Smooth muscle cell (in vitro differentiated cells): ENCODE results near the gene GUCD1. TPM values are rescaled to one million over a fixed set of nuclear protein-coding genes. Genes with fewer than 3 reads are reported as not detected.

Experiments used
- DNase-seq: peaks from one replicate; lab custom pipeline; 2025; ENCODE audit not compliant: unreplicated experiment; lab: John Stamatoyannopoulos, UW
- H2AFZ ChIP-seq: fragments of 200-600 bp; sonication (generic); 2 replicates; pipeline ENCODE4 v1.6.0; 2016; ENCODE audit warnings: antibody characterized with exemption, low read depth, mild to moderate bottlenecking
- H3F3A ChIP-seq: fragments of 200-600 bp; sonication (generic); 2 replicates; pipeline ENCODE4 v1.6.0; 2017; ENCODE audit warnings: antibody characterized with exemption, low read depth
- H3K27ac ChIP-seq: fragments of 200-600 bp; sonication (generic); 2 replicates; pipeline ENCODE4 v1.5.1; 2016; ENCODE audit warnings: low read depth, mild to moderate bottlenecking
- H3K27me3 ChIP-seq: fragments of 200-600 bp; sonication (generic); 2 replicates; pipeline ENCODE4 v1.6.1; 2016; ENCODE audit warnings: low read depth, mild to moderate bottlenecking
- H3K36me3 ChIP-seq: fragments of 200-600 bp; sonication (generic); 2 replicates; pipeline ENCODE4 v1.5.1; 2016; ENCODE audit warnings: low read depth
- H3K4me1 ChIP-seq: fragments of 200-600 bp; sonication (generic); 2 replicates; pipeline ENCODE4 v1.5.1; 2016; ENCODE audit warnings: low read depth
- H3K4me2 ChIP-seq: fragments of 200-600 bp; sonication (generic); 2 replicates; pipeline ENCODE4 v1.6.0; 2016; ENCODE audit warnings: mild to moderate bottlenecking
- H3K4me3 ChIP-seq: fragments of 200-600 bp; sonication (generic); 2 replicates; pipeline ENCODE4 v1.5.1; 2016; ENCODE audit warnings: mild to moderate bottlenecking
- H3K79me2 ChIP-seq: fragments of 200-600 bp; sonication (generic); 2 replicates; pipeline ENCODE4 v1.6.0; 2016; ENCODE audit warnings: low read depth, mild to moderate bottlenecking
- H3K9ac ChIP-seq: fragments of 200-600 bp; sonication (generic); 2 replicates; pipeline ENCODE4 v1.6.0; 2016; ENCODE audit warnings: low read depth
- H3K9me3 ChIP-seq: fragments of 200-600 bp; sonication (generic); replicated peaks from 2 replicates; pipeline ENCODE4 v1.5.1; 2016; ENCODE audit warnings: low read depth
- H4K20me1 ChIP-seq: fragments of 200-600 bp; sonication (generic); 2 replicates; pipeline ENCODE4 v1.6.0; 2016; ENCODE audit warnings: low read depth
- CTCF ChIP-seq: fragments of 200-600 bp; sonication (generic); IDR thresholded peaks from 2 replicates; pipeline ENCODE4 v1.5.1; 2017; ENCODE audit warnings: borderline replicate concordance, mild to moderate bottlenecking, antibody characterized with exemption; ENCODE audit not compliant: insufficient read depth, poor library complexity, severe bottlenecking
- WGBS: methylation state at CpG from one replicate; pipeline ENCODE4 v1.1.7; 2016; ENCODE audit warnings: low lambda C conversion rate; 5-methylcytosine and 5-hydroxymethylcytosine counted together
- polyA plus RNA-seq: library from polyadenylated mRNA; unstranded; fragments of >200 nt; fragmentation: Nextera tagmentation; extraction: Ambion mirVana; gene quantifications from 2 replicates; pipeline ENCODE4 v1.2.1, GENCODE V29; 2016
- total RNA-seq: library from RNA; depleted of rRNA; stranded (reverse); fragments of >200 nt; gene quantifications from 2 replicates; pipeline ENCODE4 v1.2.3, GENCODE V29; 2014

Gene GUCD1
- total and polyA plus RNA-seq, 2 experiments from 2014 or later = 54.3 to 56.0 TPM

- DNase-seq = no peak
- H3K9me3 ChIP-seq = no peaks in the 10 kb centered on the region
- TF ChIP-seq CTCF = no peak
- no peaks in the 10 kb centered on the region for H4K20me1 ChIP-seq
- no peaks in the 10 kb centered on the region for H3K27me3 ChIP-seq
- H3K4me1 ChIP-seq = peaks cover 7% of the 10 kb centered on the region
- 98% methylated on average over 21 of the region's 21 CpGs for WGBS
- H3K4me2 ChIP-seq = no peak overlapping the region
- H3K4me3 ChIP-seq = no peak overlapping the region
- H3K36me3 ChIP-seq = no peaks in the 10 kb centered on the region
- H3K27ac ChIP-seq = no peak overlapping the region
- H3K9ac ChIP-seq = no peak overlapping the region
- H3K79me2 ChIP-seq = no peaks in the 10 kb centered on the region
- H2AFZ ChIP-seq = no peak overlapping the region
- no peaks in the 10 kb centered on the region for H3F3A ChIP-seq
Measured at GRCh38 chr22:24588757-24589481, 34.0 kb upstream of the GUCD1 start.

GRCh38 chr22:24588381-24588756, 33.4 kb upstream of the GUCD1 start:
- H2AFZ ChIP-seq = no peak overlapping the region
- no peak overlapping the region for H3K27ac ChIP-seq
- 95% methylated on average over 13 of the region's 13 CpGs for WGBS

GRCh38 chr22:24587948-24588347, 33.0 kb upstream of the GUCD1 start:
- DNase-seq = no peak
- no peaks in the 10 kb centered on the region for H3K9me3 ChIP-seq
- H3K9ac ChIP-seq = no peak overlapping the region
- H4K20me1 ChIP-seq = no peaks in the 10 kb centered on the region
- TF ChIP-seq CTCF = no peak
- WGBS = 95% methylated on average over 8 of the region's 8 CpGs
- H3K27ac ChIP-seq = no peak overlapping the region
- H3K27me3 ChIP-seq = no peaks in the 10 kb centered on the region
- no peak overlapping the region for H2AFZ ChIP-seq
- no peaks in the 10 kb centered on the region for H3F3A ChIP-seq
- no peaks in the 10 kb centered on the region for H3K79me2 ChIP-seq
- no peak overlapping the region for H3K4me2 ChIP-seq
- no peaks in the 10 kb centered on the region for H3K36me3 ChIP-seq
- H3K4me1 ChIP-seq = no peaks in the 10 kb centered on the region
- no peak overlapping the region for H3K4me3 ChIP-seq

More at GRCh38 chr22:24588381-24588756, 33.4 kb upstream of the GUCD1 start:
- Histone ChIP-seq H3K9me3 (no peaks in the 10 kb centered on the region), H3K79me2 (no peaks in the 10 kb centered on the region), H3K36me3 (no peaks in the 10 kb centered on the region), H3K27me3 (no peaks in the 10 kb centered on the region), H3F3A (no peaks in the 10 kb centered on the region), H3K4me1 (peaks cover 1% of the 10 kb centered on the region), H3K4me2 (no peak overlapping the region), H4K20me1 (no peaks in the 10 kb centered on the region), H3K9ac (no peak overlapping the region), H3K4me3 (no peak overlapping the region)
- no peak for TF ChIP-seq CTCF
- no peak for DNase-seq

GRCh38 chr22:24587251-24587650, 32.3 kb upstream of the GUCD1 start:
- H3K4me3 ChIP-seq = no peak overlapping the region
- H3K9ac ChIP-seq = no peak overlapping the region
- no peaks in the 10 kb centered on the region for H3K4me1 ChIP-seq
- WGBS = 91% methylated on average over 5 of the region's 5 CpGs
- no peak for TF ChIP-seq CTCF
- no peak overlapping the region for H3K27ac ChIP-seq
- H3F3A ChIP-seq = no peaks in the 10 kb centered on the region
- H2AFZ ChIP-seq = no peak overlapping the region
- H3K9me3 ChIP-seq = no peaks in the 10 kb centered on the region
- no peak for DNase-seq
- H4K20me1 ChIP-seq = no peaks in the 10 kb centered on the region
- H3K79me2 ChIP-seq = no peaks in the 10 kb centered on the region
- no peak overlapping the region for H3K4me2 ChIP-seq
- no peaks in the 10 kb centered on the region for H3K27me3 ChIP-seq
- no peaks in the 10 kb centered on the region for H3K36me3 ChIP-seq
